ENCODE results near the gene ISCA1. TPM values are rescaled to one million over a fixed set of nuclear protein-coding genes. Genes with fewer than 3 reads are reported as not detected.

ISCA1 gene
- total and polyA plus RNA-seq, 2 donors (not counting 1 experiment from before 2014, with no cell fraction given): 19.2 to 44.8 TPM

DNA sequence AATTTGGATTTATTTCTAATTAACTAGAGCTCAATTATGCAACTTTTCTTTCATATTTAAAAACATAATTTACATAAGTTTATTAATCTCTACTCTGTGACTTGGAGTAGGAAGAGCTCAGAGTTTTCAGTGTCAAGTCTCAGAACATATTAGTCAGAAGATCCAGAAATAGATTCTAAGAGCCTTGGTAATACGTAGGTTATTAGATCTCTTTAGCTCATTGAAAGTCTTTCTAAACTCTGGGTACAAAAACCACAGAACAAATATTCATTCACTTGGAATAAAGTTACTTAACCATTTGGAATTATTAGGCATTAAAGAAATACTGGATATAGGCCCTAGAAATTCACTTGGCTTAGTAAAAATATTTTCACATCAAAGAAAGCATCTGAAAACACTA is 26.3 kb upstream of the ISCA1 start:
- H3K9ac ChIP-seq (ENCODE audit: insufficient read depth, low read length): no peak overlapping the region
- H3K79me2 ChIP-seq (ENCODE audit: control insufficient read depth, insufficient read depth, low read length): no peaks in the 10 kb centered on the region
- H4K20me1 ChIP-seq (ENCODE audit: control insufficient read depth, extremely low read depth, insufficient read depth, low read length): no peaks in the 10 kb centered on the region
- DNase-seq (ENCODE audit: low read depth in 2 of 2): peak in 1 of 2 donors; percentile 17
- no peak overlapping the region for H3K27ac ChIP-seq (ENCODE audit: insufficient read depth, low read length)
- no peak overlapping the region for H3K4me3 ChIP-seq (replicated peaks in 1 of 4; ENCODE audit: control extremely low read depth in 1 of 4, insufficient read depth in 1 of 4, low read depth in 3 of 4, low read length in 4 of 4)
- peaks cover 1% of the 10 kb centered on the region for H3K36me3 ChIP-seq (ENCODE audit: control insufficient read depth, insufficient read depth, low read length)
- H3K4me1 ChIP-seq (ENCODE audit: control insufficient read depth, extremely low read depth, insufficient read depth, low read length): no peaks in the 10 kb centered on the region
- no peaks in the 10 kb centered on the region for H3K27me3 ChIP-seq (ENCODE audit: control insufficient read depth, insufficient read depth, low read length)
- no peaks in the 10 kb centered on the region for H3K9me3 ChIP-seq (ENCODE audit: control insufficient read depth, insufficient read depth, low read depth, low read length)
- no peak overlapping the region for H3K4me2 ChIP-seq (ENCODE audit: extremely low read depth, insufficient read depth, low read length)
- no peak overlapping the region for H2AFZ ChIP-seq (ENCODE audit: low read length)
- TF ChIP-seq, protein P1, sequence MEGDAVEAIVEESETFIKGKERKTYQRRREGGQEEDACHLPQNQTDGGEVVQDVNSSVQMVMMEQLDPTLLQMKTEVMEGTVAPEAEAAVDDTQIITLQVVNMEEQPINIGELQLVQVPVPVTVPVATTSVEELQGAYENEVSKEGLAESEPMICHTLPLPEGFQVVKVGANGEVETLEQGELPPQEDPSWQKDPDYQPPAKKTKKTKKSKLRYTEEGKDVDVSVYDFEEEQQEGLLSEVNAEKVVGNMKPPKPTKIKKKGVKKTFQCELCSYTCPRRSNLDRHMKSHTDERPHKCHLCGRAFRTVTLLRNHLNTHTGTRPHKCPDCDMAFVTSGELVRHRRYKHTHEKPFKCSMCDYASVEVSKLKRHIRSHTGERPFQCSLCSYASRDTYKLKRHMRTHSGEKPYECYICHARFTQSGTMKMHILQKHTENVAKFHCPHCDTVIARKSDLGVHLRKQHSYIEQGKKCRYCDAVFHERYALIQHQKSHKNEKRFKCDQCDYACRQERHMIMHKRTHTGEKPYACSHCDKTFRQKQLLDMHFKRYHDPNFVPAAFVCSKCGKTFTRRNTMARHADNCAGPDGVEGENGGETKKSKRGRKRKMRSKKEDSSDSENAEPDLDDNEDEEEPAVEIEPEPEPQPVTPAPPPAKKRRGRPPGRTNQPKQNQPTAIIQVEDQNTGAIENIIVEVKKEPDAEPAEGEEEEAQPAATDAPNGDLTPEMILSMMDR (conservative IDR thresholded peaks at IDR 0.05 in 1 of 2, IDR thresholded peaks at IDR 0.05 in 1 of 2; ENCODE audit: low read depth in 1 of 2, low read length in 2 of 2): no peak
- TF ChIP-seq EZH2 (IDR thresholded peaks at IDR 0.05; ENCODE audit: low read length, missing control alignments): no peak

DNA sequence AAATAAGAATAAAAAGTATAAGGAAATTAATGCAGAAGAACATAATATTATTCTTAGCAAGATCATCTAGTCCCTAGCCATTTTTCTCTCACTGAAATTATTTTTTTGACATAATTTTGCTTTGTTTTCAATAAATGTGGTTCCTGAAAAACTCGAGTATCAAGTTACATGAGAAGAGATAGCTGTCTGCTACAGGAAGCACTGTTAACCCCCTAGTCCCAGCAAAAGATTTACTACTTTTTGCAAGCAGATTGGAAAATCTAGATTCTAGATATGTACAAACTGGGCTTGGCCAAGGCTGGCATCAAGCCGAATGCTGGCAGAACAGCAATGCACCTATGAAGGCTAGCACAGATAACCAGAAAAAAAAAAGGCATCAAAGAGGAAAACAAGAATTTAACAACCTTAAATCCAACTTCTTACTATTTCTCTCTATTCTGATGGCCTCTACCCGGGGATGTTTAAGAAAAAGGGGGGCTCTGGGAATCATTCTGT is 21.9 kb upstream of the ISCA1 start:
- H4K20me1 ChIP-seq (ENCODE audit: control insufficient read depth, extremely low read depth, insufficient read depth, low read length): no peaks in the 10 kb centered on the region
- no peak overlapping the region for H3K27ac ChIP-seq (ENCODE audit: insufficient read depth, low read length)
- H3K36me3 ChIP-seq (ENCODE audit: control insufficient read depth, insufficient read depth, low read length): peaks cover 8% of the 10 kb centered on the region
- no peak for DNase-seq (ENCODE audit: low read depth in 2 of 2)
- no peaks in the 10 kb centered on the region for H3K79me2 ChIP-seq (ENCODE audit: control insufficient read depth, insufficient read depth, low read length)
- no peaks in the 10 kb centered on the region for H3K4me1 ChIP-seq (ENCODE audit: control insufficient read depth, extremely low read depth, insufficient read depth, low read length)
- no peak for TF ChIP-seq EZH2 (IDR thresholded peaks at IDR 0.05; ENCODE audit: low read length, missing control alignments)
- TF ChIP-seq, protein P1 (conservative IDR thresholded peaks at IDR 0.05 in 1 of 2, IDR thresholded peaks at IDR 0.05 in 1 of 2; ENCODE audit: low read depth in 1 of 2, low read length in 2 of 2): no peak
- no peak overlapping the region for H2AFZ ChIP-seq (ENCODE audit: low read length)
- no peaks in the 10 kb centered on the region for H3K9me3 ChIP-seq (ENCODE audit: control insufficient read depth, insufficient read depth, low read depth, low read length)
- no peak overlapping the region for H3K4me3 ChIP-seq (replicated peaks in 1 of 4; ENCODE audit: control extremely low read depth in 1 of 4, insufficient read depth in 1 of 4, low read depth in 3 of 4, low read length in 4 of 4)
- no peak overlapping the region for H3K4me2 ChIP-seq (ENCODE audit: extremely low read depth, insufficient read depth, low read length)
- no peaks in the 10 kb centered on the region for H3K27me3 ChIP-seq (ENCODE audit: control insufficient read depth, insufficient read depth, low read length)
- H3K9ac ChIP-seq (ENCODE audit: insufficient read depth, low read length): no peak overlapping the region

DNA sequence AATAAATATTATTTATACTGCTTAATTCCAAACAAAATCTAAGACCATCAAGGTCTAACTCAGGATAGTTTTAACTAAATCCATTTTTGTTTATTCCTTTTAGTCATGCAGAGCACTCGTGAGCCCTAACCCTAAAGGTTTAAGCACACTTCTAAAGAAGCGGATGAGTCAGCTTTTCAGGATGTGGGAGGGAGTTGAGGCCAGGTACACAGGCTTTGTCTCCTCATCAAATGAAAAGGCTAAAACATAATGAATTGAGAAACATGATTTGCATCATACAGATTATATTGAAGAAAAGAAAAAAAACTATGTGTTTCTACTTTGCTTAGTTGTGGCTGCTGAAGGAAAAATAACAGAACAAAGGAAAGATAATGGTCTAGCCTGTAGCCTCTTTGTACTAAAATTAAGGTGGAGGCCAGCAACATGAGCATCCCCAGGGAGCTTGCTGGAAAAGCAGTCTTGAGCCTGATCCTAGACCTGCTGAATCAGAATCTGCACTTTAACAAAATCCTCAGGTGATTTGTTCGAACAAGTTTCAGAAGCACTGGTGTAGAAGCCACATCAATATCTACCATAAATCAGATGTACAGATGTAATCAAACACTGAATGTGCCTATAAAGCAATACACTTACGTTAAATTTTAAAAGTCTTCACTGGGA is 21.1 kb upstream of the ISCA1 start:
- Histone ChIP-seq H3K36me3 (ENCODE audit: control insufficient read depth, insufficient read depth, low read length) (peaks cover 8% of the 10 kb centered on the region), H3K9ac (ENCODE audit: insufficient read depth, low read length) (no peak overlapping the region), H2AFZ (ENCODE audit: low read length) (no peak overlapping the region), H3K4me1 (ENCODE audit: control insufficient read depth, extremely low read depth, insufficient read depth, low read length) (no peaks in the 10 kb centered on the region), H4K20me1 (ENCODE audit: control insufficient read depth, extremely low read depth, insufficient read depth, low read length) (no peaks in the 10 kb centered on the region), H3K9me3 (ENCODE audit: control insufficient read depth, insufficient read depth, low read depth, low read length) (no peaks in the 10 kb centered on the region), H3K27ac (ENCODE audit: insufficient read depth, low read length) (no peak overlapping the region), H3K4me3 (replicated peaks in 1 of 4; ENCODE audit: control extremely low read depth in 1 of 4, insufficient read depth in 1 of 4, low read depth in 3 of 4, low read length in 4 of 4) (no peak overlapping the region), H3K27me3 (ENCODE audit: control insufficient read depth, insufficient read depth, low read length) (no peaks in the 10 kb centered on the region), H3K4me2 (ENCODE audit: extremely low read depth, insufficient read depth, low read length) (no peak overlapping the region), H3K79me2 (ENCODE audit: control insufficient read depth, insufficient read depth, low read length) (no peaks in the 10 kb centered on the region)
- no peak for TF ChIP-seq EZH2 (IDR thresholded peaks at IDR 0.05; ENCODE audit: low read length, missing control alignments)
- TF ChIP-seq, protein P1 (conservative IDR thresholded peaks at IDR 0.05 in 1 of 2, IDR thresholded peaks at IDR 0.05 in 1 of 2; ENCODE audit: low read depth in 1 of 2, low read length in 2 of 2): no peak
- DNase-seq (ENCODE audit: low read depth in 2 of 2): peak in 1 of 2 donors; percentile 36

Data from fibroblast of lung (primary cell).